AG04450 (cell line): ENCODE results near the gene SDK1. TPM values are rescaled to one million over a fixed set of nuclear protein-coding genes. Genes with fewer than 3 reads are reported as not detected.

ENCODE experiments used
- CTCF ChIA-PET: fragments of 300-600, 350-600 bp; formaldehyde crosslinking; extraction: SDS; loops from one replicate; lab custom pipeline; 2022; ENCODE audit warnings: antibody characterized with exemption, inconsistent platforms; lab: Charles Lee
- POLR2A ChIA-PET: fragments of 350-600 bp; formaldehyde crosslinking; extraction: SDS; loops from one replicate; lab custom pipeline; 2021; ENCODE audit warnings: antibody characterized with exemption, inconsistent platforms; lab: Yijun Ruan, JAX
- DNase-seq: peaks from one replicate; pipeline ENCODE4 v3.0.0-alpha.2; 2011; ENCODE audit warnings: low read depth, low spot score
- H3K27ac ChIP-seq: one replicate; pipeline ENCODE4 v1.5.1; 2012; ENCODE audit warnings: low read depth, low read length, control low read depth
- H3K27me3 ChIP-seq: one replicate; pipeline ENCODE4 v1.6.0; 2012; ENCODE audit warnings: low read length; ENCODE audit not compliant: control insufficient read depth, insufficient read depth
- H3K4me3 ChIP-seq: 2 replicates; pipeline ENCODE4 v1.5.1; 2011; ENCODE audit warnings: mild to moderate bottlenecking, low read depth, low read length, control low read depth
- H3K9me3 ChIP-seq: 2 replicates; pipeline ENCODE4 v1.5.1; 2012; ENCODE audit warnings: low read length; ENCODE audit not compliant: control insufficient read depth, insufficient read depth
- polyA plus RNA-seq: library from polyadenylated mRNA; depleted of rRNA; stranded (reverse); fragments of >200 nt; gene quantifications from 2 replicates; pipeline ENCODE4 v1.2.3, GENCODE V29; 2011
- TF ChIP-seq, protein P1 (sequence below): IDR thresholded peaks from 2 replicates; pipeline ENCODE4 v1.5.1; 2011; ENCODE audit warnings: low read depth, low read length, control low read depth, inconsistent platforms

Gene SDK1
- polyA plus RNA-seq, 1 experiment = 2.2 TPM

DNA sequence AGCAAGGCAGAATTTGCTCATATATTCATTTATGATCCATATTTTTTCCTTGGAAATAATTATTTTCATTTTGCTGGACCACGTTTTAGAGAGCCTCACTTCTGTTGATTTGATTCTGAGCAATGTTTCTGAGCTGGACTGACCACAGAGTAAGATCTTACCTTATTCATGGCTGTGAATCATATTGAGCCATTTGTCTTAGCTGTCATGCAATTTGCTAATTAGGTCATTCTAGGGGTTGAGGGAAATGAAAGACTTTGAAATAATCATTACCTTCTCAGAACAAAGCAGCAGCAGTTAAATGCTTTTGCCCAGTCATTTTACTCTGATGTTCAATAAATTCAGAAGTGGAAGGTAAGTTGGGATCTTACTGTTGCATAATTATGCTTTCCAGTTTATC is 251.4 kb downstream of the SDK1 start:
- Histone ChIP-seq H3K4me3 (no peak overlapping the region), H3K27ac (no peak overlapping the region), H3K9me3 (no peaks in the 10 kb centered on the region), H3K27me3 (no peaks in the 10 kb centered on the region)
- ChIA-PET POLR2A (no interaction called here), CTCF (no interaction called here)
- no peak for DNase-seq
- TF ChIP-seq, protein P1, sequence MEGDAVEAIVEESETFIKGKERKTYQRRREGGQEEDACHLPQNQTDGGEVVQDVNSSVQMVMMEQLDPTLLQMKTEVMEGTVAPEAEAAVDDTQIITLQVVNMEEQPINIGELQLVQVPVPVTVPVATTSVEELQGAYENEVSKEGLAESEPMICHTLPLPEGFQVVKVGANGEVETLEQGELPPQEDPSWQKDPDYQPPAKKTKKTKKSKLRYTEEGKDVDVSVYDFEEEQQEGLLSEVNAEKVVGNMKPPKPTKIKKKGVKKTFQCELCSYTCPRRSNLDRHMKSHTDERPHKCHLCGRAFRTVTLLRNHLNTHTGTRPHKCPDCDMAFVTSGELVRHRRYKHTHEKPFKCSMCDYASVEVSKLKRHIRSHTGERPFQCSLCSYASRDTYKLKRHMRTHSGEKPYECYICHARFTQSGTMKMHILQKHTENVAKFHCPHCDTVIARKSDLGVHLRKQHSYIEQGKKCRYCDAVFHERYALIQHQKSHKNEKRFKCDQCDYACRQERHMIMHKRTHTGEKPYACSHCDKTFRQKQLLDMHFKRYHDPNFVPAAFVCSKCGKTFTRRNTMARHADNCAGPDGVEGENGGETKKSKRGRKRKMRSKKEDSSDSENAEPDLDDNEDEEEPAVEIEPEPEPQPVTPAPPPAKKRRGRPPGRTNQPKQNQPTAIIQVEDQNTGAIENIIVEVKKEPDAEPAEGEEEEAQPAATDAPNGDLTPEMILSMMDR = no peak

DNA sequence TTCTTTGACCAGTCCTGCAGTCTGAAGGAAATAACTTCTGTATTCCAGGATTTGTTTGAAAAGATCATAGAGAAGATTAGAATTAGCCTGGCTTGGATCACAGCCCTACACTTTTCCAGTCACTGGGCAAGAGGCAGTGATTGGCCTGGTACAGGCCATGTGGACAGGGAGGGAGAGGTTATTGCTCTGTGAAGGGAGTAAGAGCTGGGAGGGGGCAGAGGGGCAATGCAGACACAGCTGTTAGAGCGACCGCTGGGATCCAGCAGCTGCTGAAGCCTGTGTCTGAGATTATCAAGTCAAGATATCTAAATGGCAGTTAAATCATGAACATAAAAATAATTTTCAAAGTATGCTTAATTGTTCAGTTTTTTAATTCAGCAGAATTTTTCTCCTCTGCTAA is 257.3 kb downstream of the SDK1 start:
- Histone ChIP-seq H3K27ac (no peak overlapping the region), H3K27me3 (no peaks in the 10 kb centered on the region), H3K9me3 (no peaks in the 10 kb centered on the region), H3K4me3 (no peak overlapping the region)
- TF ChIP-seq, protein P1 = no peak
- CTCF ChIA-PET = no interaction called here
- DNase-seq = no peak
- POLR2A ChIA-PET = no interaction called here

DNA sequence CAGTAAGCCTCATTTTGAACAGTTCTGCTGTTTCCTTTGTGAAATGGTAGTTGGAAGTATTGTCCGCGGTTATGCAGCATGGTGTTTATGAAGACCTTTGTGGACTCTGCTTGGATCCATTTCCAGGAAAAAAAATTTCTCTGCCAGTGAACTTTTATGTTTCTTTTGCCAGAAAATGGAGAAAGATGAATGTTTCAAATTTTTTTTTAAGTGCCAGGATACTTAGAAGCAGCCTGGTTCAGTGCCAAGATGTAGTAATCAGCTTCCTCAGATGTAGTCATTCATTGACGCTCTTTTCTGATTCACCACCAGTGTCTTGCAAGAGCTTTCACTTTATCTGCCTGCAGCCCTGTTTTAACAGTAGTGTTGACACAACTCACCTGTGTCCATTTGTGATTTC is 258.2 kb downstream of the SDK1 start:
- H3K27me3 ChIP-seq = no peaks in the 10 kb centered on the region
- H3K9me3 ChIP-seq = no peaks in the 10 kb centered on the region
- CTCF ChIA-PET = no interaction called here
- peak; percentile 69 for DNase-seq
- H3K4me3 ChIP-seq = no peak overlapping the region
- TF ChIP-seq, protein P1 = no peak
- POLR2A ChIA-PET = no interaction called here
- H3K27ac ChIP-seq = no peak overlapping the region

DNA sequence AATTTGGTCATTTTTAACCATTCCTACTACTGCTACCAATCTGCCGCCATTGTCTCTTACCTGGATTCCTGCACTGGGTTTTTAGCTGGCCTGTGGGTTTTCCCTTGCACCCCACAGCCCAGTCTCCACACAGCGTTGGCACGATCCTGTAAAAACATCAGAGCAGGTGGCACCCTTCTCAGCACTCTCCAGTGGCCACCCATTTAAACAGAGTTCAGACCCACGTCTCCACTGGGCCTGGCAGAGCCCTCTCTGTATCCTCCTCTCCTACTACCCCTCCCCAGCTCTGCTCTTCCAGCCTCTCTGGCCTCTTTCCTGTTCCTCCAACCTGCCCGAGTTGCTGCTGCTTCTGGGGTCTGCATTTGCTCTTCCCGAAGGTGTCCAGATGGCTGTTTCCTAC is 259.4 kb downstream of the SDK1 start:
- TF ChIP-seq, protein P1 = no peak
- H3K9me3 ChIP-seq = no peaks in the 10 kb centered on the region
- H3K27me3 ChIP-seq = no peaks in the 10 kb centered on the region
- no peak overlapping the region for H3K4me3 ChIP-seq
- H3K27ac ChIP-seq = no peak overlapping the region
- DNase-seq = no peak
- ChIA-PET CTCF (interaction anchor here (0.6 kb wide), 1 partner anchor 62 kb away, joined by 4 read pairs; no protein-coding TSS in a partner anchor), POLR2A (no interaction called here)

DNA sequence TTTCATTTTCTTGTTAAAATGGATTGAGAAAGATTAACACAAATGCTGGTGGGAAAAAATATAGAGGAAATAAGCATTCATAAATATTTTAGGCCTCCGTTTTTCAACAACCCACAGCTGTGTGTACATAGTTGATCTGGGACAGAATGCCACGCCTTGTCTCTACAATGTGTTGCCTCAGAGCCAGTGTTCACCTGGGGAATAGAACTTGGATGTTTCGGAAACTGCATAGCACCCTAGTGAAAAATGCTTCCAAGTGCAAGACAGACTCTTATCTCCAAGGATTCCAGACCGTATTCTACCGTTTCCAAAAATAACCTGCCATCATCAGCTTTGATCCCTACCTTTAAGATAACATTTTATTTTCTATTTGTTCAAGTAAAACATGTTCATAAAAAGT is 260.9 kb downstream of the SDK1 start:
- no peak overlapping the region for H3K27ac ChIP-seq
- no peaks in the 10 kb centered on the region for H3K27me3 ChIP-seq
- DNase-seq = no peak
- TF ChIP-seq, protein P1 = no peak
- no peak overlapping the region for H3K4me3 ChIP-seq
- ChIA-PET POLR2A (no interaction called here), CTCF (interaction anchor here (0.8 to 1.4 kb wide), 2 partner anchors 80 to 1070 kb away, joined by 3 read pairs; no protein-coding TSS in a partner anchor)
- H3K9me3 ChIP-seq = no peaks in the 10 kb centered on the region
